OCI-LY7 (cell line): ENCODE results near the gene NKX6-2.

Experiments used
- CTCF ChIP-seq: fragments of 200-600 bp; sonication (generic); conservative IDR thresholded peaks from 2 replicates; pipeline ENCODE4 v1.5.1; 2014; ENCODE audit warnings: mild to moderate bottlenecking, antibody characterized with exemption, low read length, moderate library complexity, mixed read lengths
- EZH2phosphoT487 ChIP-seq: fragments of 200-600 bp; sonication (generic); IDR thresholded peaks from 2 replicates; pipeline ENCODE4 v1.6.1; 2018; ENCODE audit warnings: low read depth, borderline replicate concordance, mild to moderate bottlenecking, mixed run types, antibody characterized with exemption, low read length, moderate library complexity, mixed read lengths

- TF ChIP-seq CTCF (no peak), EZH2phosphoT487 (no peak)
Observed at GRCh38 chr10:132763545-132763944, 22.4 kb downstream of the NKX6-2 start.
